Mesothelial cell of epicardium (in vitro differentiated cells): ENCODE measurements around the gene GORAB. TPM values are rescaled to one million over a fixed set of nuclear protein-coding genes. Genes with fewer than 3 reads are reported as not detected.

Experiments
- DNase-seq, 2 experiments: peaks; one replicate each; pipeline ENCODE4 v3.0.0; 2021; ENCODE audit warnings: low spot score in 2 of 2; ENCODE audit not compliant: unreplicated experiment in 2 of 2
- H3K27ac Mint-ChIP-seq: 2 replicates; pipeline ENCODE4 v1.8.0; 2021; ENCODE audit warnings: mixed read lengths
- H3K27me3 Mint-ChIP-seq: 2 replicates; pipeline ENCODE4 v1.8.0; 2021; ENCODE audit warnings: low read depth, mixed read lengths
- H3K36me3 Mint-ChIP-seq: 2 replicates; pipeline ENCODE4 v1.8.0; 2021; ENCODE audit warnings: mixed read lengths
- H3K4me1 Mint-ChIP-seq: 2 replicates; pipeline ENCODE4 v1.8.0; 2021; ENCODE audit warnings: mixed read lengths
- H3K4me3 Mint-ChIP-seq: 2 replicates; pipeline ENCODE4 v1.8.0; 2021; ENCODE audit warnings: mild to moderate bottlenecking, moderate library complexity, mixed read lengths
- H3K9me3 Mint-ChIP-seq: 2 replicates; pipeline ENCODE4 v1.8.0; 2021; ENCODE audit warnings: mixed read lengths
- CTCF ChIP-seq: fragments of 200-600 bp; sonication (generic); IDR thresholded peaks from one replicate; pipeline ENCODE4 v1.5.0; 2021; ENCODE audit warnings: antibody characterized with exemption; ENCODE audit not compliant: unreplicated experiment
- total RNA-seq: library from RNA; stranded (reverse); gene quantifications from 3 replicates; pipeline ENCODE4 v1.2.1, GENCODE V29; 2021

Gene GORAB
- total RNA-seq, 1 donor from 2014 or later: 15.7 TPM

GRCh38 chr1:170578359-170578758 lies 46.4 kb downstream of the GORAB start:
- Mint-ChIP-seq H3K36me3 (peaks cover 2% of the 10 kb centered on the region), H3K4me3 (no peak overlapping the region), H3K27ac (no peak overlapping the region), H3K4me1 (no peaks in the 10 kb centered on the region), H3K9me3 (peaks cover 3% of the 10 kb centered on the region), H3K27me3 (no peaks in the 10 kb centered on the region)
- TF ChIP-seq CTCF: no peak
- no peak for DNase-seq

- Mint-ChIP-seq H3K9me3 (no peaks in the 10 kb centered on the region), H3K4me1 (peaks cover 2% of the 10 kb centered on the region), H3K27me3 (no peaks in the 10 kb centered on the region), H3K4me3 (no peak overlapping the region), H3K36me3 (no peaks in the 10 kb centered on the region), H3K27ac (no peak overlapping the region)
- no peak for DNase-seq
- no peak for TF ChIP-seq CTCF
Measured at GRCh38 chr1:170580636-170581440, 48.9 kb downstream of the GORAB start.

GRCh38 chr1:170583186-170583585 lies 51.2 kb downstream of the GORAB start:
- Mint-ChIP-seq H3K27me3 (no peaks in the 10 kb centered on the region), H3K4me3 (no peak overlapping the region), H3K36me3 (no peaks in the 10 kb centered on the region), H3K9me3 (no peaks in the 10 kb centered on the region), H3K4me1 (peaks cover 20% of the 10 kb centered on the region), H3K27ac (no peak overlapping the region)
- TF ChIP-seq CTCF: no peak
- DNase-seq: no peak

GRCh38 chr1:170586321-170587252 lies 54.6 kb downstream of the GORAB start:
- Mint-ChIP-seq H3K36me3 (no peaks in the 10 kb centered on the region), H3K27me3 (no peaks in the 10 kb centered on the region), H3K4me1 (peaks cover 35% of the 10 kb centered on the region), H3K4me3 (no peak overlapping the region), H3K27ac (peak overlapping the region; percentile 67), H3K9me3 (no peaks in the 10 kb centered on the region)
- DNase-seq: no peak
- no peak for TF ChIP-seq CTCF

- DNase-seq: no peak
- Mint-ChIP-seq H3K27ac (peak overlapping the region; percentile 67), H3K27me3 (no peaks in the 10 kb centered on the region), H3K36me3 (no peaks in the 10 kb centered on the region), H3K9me3 (no peaks in the 10 kb centered on the region), H3K4me1 (peaks cover 40% of the 10 kb centered on the region), H3K4me3 (no peak overlapping the region)
- no peak for TF ChIP-seq CTCF
Measured at GRCh38 chr1:170587253-170587593, 55.3 kb downstream of the GORAB start.
